ENCODE results near the gene SMOC1.

The SMOC1 gene

GRCh38 chr14:69876848-69877306 is 2.3 kb upstream of the SMOC1 start:
- H3K9me3 Mint-ChIP-seq = no peaks in the 10 kb centered on the region
- H3K27ac Mint-ChIP-seq = no peak overlapping the region
- H3K4me3 Mint-ChIP-seq = no peak overlapping the region
- no peak for DNase-seq (ENCODE audit: low spot score)
- H3K27me3 Mint-ChIP-seq (ENCODE audit: low read depth) = peaks cover 44% of the 10 kb centered on the region
- no peaks in the 10 kb centered on the region for H3K4me1 Mint-ChIP-seq (ENCODE audit: low read depth)
- H3K36me3 Mint-ChIP-seq (ENCODE audit: low read depth) = no peaks in the 10 kb centered on the region

- Mint-ChIP-seq H3K27ac (no peak overlapping the region), H3K4me1 (ENCODE audit: low read depth) (no peaks in the 10 kb centered on the region), H3K36me3 (ENCODE audit: low read depth) (no peaks in the 10 kb centered on the region), H3K4me3 (no peak overlapping the region), H3K9me3 (no peaks in the 10 kb centered on the region), H3K27me3 (ENCODE audit: low read depth) (peaks cover 45% of the 10 kb centered on the region)
- no peak for DNase-seq (ENCODE audit: low spot score)
Observed at GRCh38 chr14:69877492-69877891, 1.7 kb upstream of the SMOC1 start.

GRCh38 chr14:69878251-69878650 is 965 bp upstream of the SMOC1 start:
- H3K9me3 Mint-ChIP-seq = no peaks in the 10 kb centered on the region
- no peaks in the 10 kb centered on the region for H3K36me3 Mint-ChIP-seq (ENCODE audit: low read depth)
- no peaks in the 10 kb centered on the region for H3K4me1 Mint-ChIP-seq (ENCODE audit: low read depth)
- no peak for DNase-seq (ENCODE audit: low spot score)
- H3K4me3 Mint-ChIP-seq = no peak overlapping the region
- H3K27ac Mint-ChIP-seq = no peak overlapping the region
- peaks cover 50% of the 10 kb centered on the region for H3K27me3 Mint-ChIP-seq (ENCODE audit: low read depth)

- peaks cover 56% of the 10 kb centered on the region for H3K27me3 Mint-ChIP-seq (ENCODE audit: low read depth)
- H3K36me3 Mint-ChIP-seq (ENCODE audit: low read depth) = no peaks in the 10 kb centered on the region
- H3K27ac Mint-ChIP-seq = no peak overlapping the region
- H3K4me3 Mint-ChIP-seq = no peak overlapping the region
- no peaks in the 10 kb centered on the region for H3K4me1 Mint-ChIP-seq (ENCODE audit: low read depth)
- no peak for DNase-seq (ENCODE audit: low spot score)
- H3K9me3 Mint-ChIP-seq = no peaks in the 10 kb centered on the region
Observed at GRCh38 chr14:69880044-69880487, 850 bp downstream of the SMOC1 start.

GRCh38 chr14:69880893-69881292 is 1.7 kb downstream of the SMOC1 start:
- no peak overlapping the region for H3K4me3 Mint-ChIP-seq
- peaks cover 56% of the 10 kb centered on the region for H3K27me3 Mint-ChIP-seq (ENCODE audit: low read depth)
- no peaks in the 10 kb centered on the region for H3K9me3 Mint-ChIP-seq
- DNase-seq (ENCODE audit: low spot score) = no peak
- no peaks in the 10 kb centered on the region for H3K4me1 Mint-ChIP-seq (ENCODE audit: low read depth)
- H3K36me3 Mint-ChIP-seq (ENCODE audit: low read depth) = no peaks in the 10 kb centered on the region
- H3K27ac Mint-ChIP-seq = no peak overlapping the region

- no peaks in the 10 kb centered on the region for H3K36me3 Mint-ChIP-seq (ENCODE audit: low read depth)
- no peaks in the 10 kb centered on the region for H3K4me1 Mint-ChIP-seq (ENCODE audit: low read depth)
- DNase-seq (ENCODE audit: low spot score) = no peak
- H3K27ac Mint-ChIP-seq = no peak overlapping the region
- H3K4me3 Mint-ChIP-seq = no peak overlapping the region
- H3K9me3 Mint-ChIP-seq = no peaks in the 10 kb centered on the region
- peaks cover 59% of the 10 kb centered on the region for H3K27me3 Mint-ChIP-seq (ENCODE audit: low read depth)
Observed at GRCh38 chr14:69882116-69882864, 3.1 kb downstream of the SMOC1 start.

GRCh38 chr14:69882915-69883314 is 3.7 kb downstream of the SMOC1 start:
- Mint-ChIP-seq H3K4me3 (no peak overlapping the region), H3K27ac (no peak overlapping the region), H3K27me3 (ENCODE audit: low read depth) (peaks cover 53% of the 10 kb centered on the region), H3K36me3 (ENCODE audit: low read depth) (no peaks in the 10 kb centered on the region), H3K4me1 (ENCODE audit: low read depth) (no peaks in the 10 kb centered on the region), H3K9me3 (no peaks in the 10 kb centered on the region)
- no peak for DNase-seq (ENCODE audit: low spot score)

GRCh38 chr14:69886453-69887242 is 7.4 kb downstream of the SMOC1 start:
- no peak for DNase-seq (ENCODE audit: low spot score)
- no peaks in the 10 kb centered on the region for H3K9me3 Mint-ChIP-seq
- no peaks in the 10 kb centered on the region for H3K4me1 Mint-ChIP-seq (ENCODE audit: low read depth)
- peaks cover 35% of the 10 kb centered on the region for H3K27me3 Mint-ChIP-seq (ENCODE audit: low read depth)
- no peak overlapping the region for H3K4me3 Mint-ChIP-seq
- H3K36me3 Mint-ChIP-seq (ENCODE audit: low read depth) = no peaks in the 10 kb centered on the region
- H3K27ac Mint-ChIP-seq = no peak overlapping the region

- DNase-seq (ENCODE audit: low spot score) = no peak
- Mint-ChIP-seq H3K4me1 (ENCODE audit: low read depth) (no peaks in the 10 kb centered on the region), H3K9me3 (no peaks in the 10 kb centered on the region), H3K27ac (no peak overlapping the region), H3K27me3 (ENCODE audit: low read depth) (peaks cover 27% of the 10 kb centered on the region), H3K4me3 (no peak overlapping the region), H3K36me3 (ENCODE audit: low read depth) (no peaks in the 10 kb centered on the region)
Observed at GRCh38 chr14:69887740-69888657, 8.8 kb downstream of the SMOC1 start.

- H3K4me1 Mint-ChIP-seq (ENCODE audit: low read depth) = no peaks in the 10 kb centered on the region
- H3K4me3 Mint-ChIP-seq = no peak overlapping the region
Observed at GRCh38 chr14:69891422-69891821, 12.2 kb downstream of the SMOC1 start.

GRCh38 chr14:69895109-69895508 is 15.9 kb downstream of the SMOC1 start:
- Mint-ChIP-seq H3K27me3 (ENCODE audit: low read depth) (peaks cover 21% of the 10 kb centered on the region), H3K36me3 (ENCODE audit: low read depth) (no peaks in the 10 kb centered on the region), H3K27ac (no peak overlapping the region), H3K9me3 (no peaks in the 10 kb centered on the region), H3K4me1 (ENCODE audit: low read depth) (no peaks in the 10 kb centered on the region), H3K4me3 (no peak overlapping the region)
- DNase-seq (ENCODE audit: low spot score) = no peak

More at GRCh38 chr14:69891422-69891821, 12.2 kb downstream of the SMOC1 start:
- Mint-ChIP-seq H3K27ac (no peak overlapping the region), H3K36me3 (ENCODE audit: low read depth) (no peaks in the 10 kb centered on the region), H3K9me3 (no peaks in the 10 kb centered on the region), H3K27me3 (ENCODE audit: low read depth) (peaks cover 19% of the 10 kb centered on the region)
- no peak for DNase-seq (ENCODE audit: low spot score)

GRCh38 chr14:69896080-69896479 is 16.9 kb downstream of the SMOC1 start:
- no peak overlapping the region for H3K4me3 Mint-ChIP-seq
- peaks cover 17% of the 10 kb centered on the region for H3K27me3 Mint-ChIP-seq (ENCODE audit: low read depth)
- no peak for DNase-seq (ENCODE audit: low spot score)
- no peaks in the 10 kb centered on the region for H3K36me3 Mint-ChIP-seq (ENCODE audit: low read depth)
- no peaks in the 10 kb centered on the region for H3K4me1 Mint-ChIP-seq (ENCODE audit: low read depth)
- H3K27ac Mint-ChIP-seq = no peak overlapping the region
- no peaks in the 10 kb centered on the region for H3K9me3 Mint-ChIP-seq

- H3K4me3 Mint-ChIP-seq = no peak overlapping the region
- H3K4me1 Mint-ChIP-seq (ENCODE audit: low read depth) = no peaks in the 10 kb centered on the region
- H3K36me3 Mint-ChIP-seq (ENCODE audit: low read depth) = no peaks in the 10 kb centered on the region
- peaks cover 14% of the 10 kb centered on the region for H3K27me3 Mint-ChIP-seq (ENCODE audit: low read depth)
- DNase-seq (ENCODE audit: low spot score) = no peak
- no peaks in the 10 kb centered on the region for H3K9me3 Mint-ChIP-seq
- H3K27ac Mint-ChIP-seq = no peak overlapping the region
Observed at GRCh38 chr14:69896972-69897371, 17.8 kb downstream of the SMOC1 start.
